T-cell (primary cell): ENCODE measurements around the gene SLC25A13. TPM values are rescaled to one million over a fixed set of nuclear protein-coding genes. Genes with fewer than 3 reads are reported as not detected.

Source experiments
- ATAC-seq, 4 experiments: fragments of 200-7000 bp in 3 of 4; fragments of 150-1000 bp in 1 of 4; cut with Tn5 transposase; replicated peaks in 1 of 4; 1 replicate in 3 of 4; 2 replicates in 1 of 4; pipeline ENCODE4 v1.10.0; 2021; ENCODE audit warnings: moderate library complexity in 3 of 4, mild to moderate bottlenecking in 2 of 4, moderate number of reproducible peaks in 1 of 4
- CTCF ChIA-PET, 2 donors: fragments of 300-600 bp; sonication (Branson Sonifier 250); formaldehyde crosslinking; loops; one replicate each; lab custom pipeline; 2022; ENCODE audit warnings: antibody characterized with exemption in 2 of 2; lab: Charles Lee
- POLR2A ChIA-PET, 2 donors: fragments of 300-600 bp; sonication (Branson Sonifier 250); formaldehyde crosslinking; loops; one replicate each; lab custom pipeline; 2022; ENCODE audit warnings: antibody characterized with exemption in 2 of 2; lab: Charles Lee
- DNase-seq, 35 experiments: peaks; one replicate each; pipeline versions ENCODE4 v3.0.0 to v3.0.0-alpha.2; 2013 to 2023
- H3K27ac ChIP-seq: one replicate; pipeline ENCODE4 v1.5.1; 2013; ENCODE audit warnings: low read length
- H3K27me3 ChIP-seq, 2 experiments: replicated peaks in 1 of 2; 1 replicate in 1 of 2; 2 replicates in 1 of 2; pipeline versions ENCODE4 v1.6.1 to v1.7.0; 2013; ENCODE audit warnings: low read length in 1 of 2, mixed read lengths in 1 of 2; ENCODE audit not compliant: control insufficient read depth in 2 of 2, insufficient read depth in 2 of 2; ENCODE audit errors: extremely low read depth in 1 of 2
- H3K36me3 ChIP-seq, 2 donors: 1 replicate in 1 of 2; 2 replicates in 1 of 2; pipeline versions ENCODE4 v1.6.1 to v1.7.0; 2013; ENCODE audit warnings: low read length in 1 of 2; ENCODE audit not compliant: control insufficient read depth in 2 of 2, insufficient read depth in 1 of 2; ENCODE audit errors: extremely low read depth in 1 of 2
- H3K4me1 ChIP-seq, 2 experiments: 1 replicate in 1 of 2; 2 replicates in 1 of 2; pipeline versions ENCODE4 v1.6.1 to v1.7.0; 2013; ENCODE audit warnings: low read length in 2 of 2, mixed read lengths in 1 of 2; ENCODE audit not compliant: insufficient read depth in 2 of 2, control insufficient read depth in 1 of 2; ENCODE audit errors: extremely low read depth in 1 of 2
- H3K4me3 ChIP-seq, 2 donors: 1 replicate in 1 of 2; 2 replicates in 1 of 2; pipeline versions ENCODE4 v1.5.1 to v1.7.0; 2013; ENCODE audit warnings: mild to moderate bottlenecking in 2 of 2, low read length in 1 of 2, moderate library complexity in 1 of 2; ENCODE audit not compliant: control insufficient read depth in 1 of 2; ENCODE audit errors: extremely low read depth in 1 of 2
- H3K9me3 ChIP-seq: 2 replicates; pipeline ENCODE4 v1.7.0; 2013
- H3K27ac Mint-ChIP-seq, 2 donors: one replicate each; pipeline ENCODE4 v1.8.0; 2020 to 2021; ENCODE audit warnings: mild to moderate bottlenecking in 2 of 2, mixed read lengths in 2 of 2
- H3K27me3 Mint-ChIP-seq, 2 donors: one replicate each; pipeline ENCODE4 v1.8.0; 2021 to 2022; ENCODE audit warnings: mixed read lengths in 2 of 2
- H3K36me3 Mint-ChIP-seq: one replicate; pipeline ENCODE4 v1.8.0; 2021; ENCODE audit warnings: mixed read lengths
- H3K4me1 Mint-ChIP-seq, 3 donors: one replicate each; pipeline ENCODE4 v1.8.0; 2020 to 2022; ENCODE audit warnings: mixed read lengths in 3 of 3, mild to moderate bottlenecking in 1 of 3
- H3K4me3 Mint-ChIP-seq, 3 donors: one replicate each; pipeline ENCODE4 v1.8.0; 2020 to 2022; ENCODE audit warnings: mild to moderate bottlenecking in 3 of 3, mixed read lengths in 3 of 3, moderate library complexity in 3 of 3
- H3K9me3 Mint-ChIP-seq, 3 donors: one replicate each; pipeline ENCODE4 v1.8.0; 2020 to 2022; ENCODE audit warnings: mixed read lengths in 3 of 3
- WGBS: methylation state at CpG from one replicate; pipeline ENCODE4 v1.1.5; 2013; ENCODE audit warnings: missing lambda C conversion rate; ENCODE audit not compliant: insufficient coverage; 5-methylcytosine and 5-hydroxymethylcytosine counted together
- total RNA-seq, 35 experiments: library from RNA in 6 of 35; stranded (reverse) in 6 of 35; fragments of 120-200 nt in 1 of 35; gene quantifications; one replicate each; pipeline versions ENCODE4 v1.2.1 to v1.2.4 and lab custom pipeline; 2013 to 2026

SLC25A13 gene
- total RNA-seq, 5 donors from 2014 or later (not counting 1 experiment from before 2014, with no cell fraction given), result 8.1 to 19.1 (median 10.9) TPM

GRCh38 chr7:96198047-96198636 lies 123.8 kb downstream of the SLC25A13 start:
- no peak for DNase-seq
- Mint-ChIP-seq H3K4me1 (no peaks in the 10 kb centered on the region), H3K27ac (no peak overlapping the region), H3K9me3 (no peaks in the 10 kb centered on the region), H3K4me3 (no peak overlapping the region), H3K27me3 (no peaks in the 10 kb centered on the region), H3K36me3 (peaks cover 46% of the 10 kb centered on the region)
- no peak overlapping the region for H3K4me3 ChIP-seq
- H3K4me1 ChIP-seq, result no peaks in the 10 kb centered on the region
- POLR2A ChIA-PET, result no interaction called here
- H3K9me3 ChIP-seq, result no peaks in the 10 kb centered on the region
- H3K27me3 ChIP-seq, result no peaks in the 10 kb centered on the region
- no peak overlapping the region for H3K27ac ChIP-seq
- no peak for ATAC-seq
- H3K36me3 ChIP-seq, result peaks cover 0 to 2% of the 10 kb centered on the region in 2 donors
- WGBS, result no CpG with 5 or more reads among the region's 3 CpGs
- CTCF ChIA-PET, result no interaction called here

- 100% methylated on average over 3 of the region's 4 CpGs for WGBS
- no peaks in the 10 kb centered on the region for H3K27me3 Mint-ChIP-seq
Observed at GRCh38 chr7:96196676-96197075, 125.2 kb downstream of the SLC25A13 start.

GRCh38 chr7:96189129-96189820 lies 132.6 kb downstream of the SLC25A13 start:
- H3K4me3 ChIP-seq, result no peak overlapping the region
- no peak for ATAC-seq
- no peaks in the 10 kb centered on the region for H3K27me3 Mint-ChIP-seq
- no peak overlapping the region for H3K4me3 Mint-ChIP-seq
- H3K4me1 Mint-ChIP-seq, result no peaks in the 10 kb centered on the region
- 100% methylated on average over 2 of the region's 4 CpGs for WGBS
- H3K36me3 Mint-ChIP-seq, result peaks cover 56% of the 10 kb centered on the region
- no peaks in the 10 kb centered on the region for H3K9me3 ChIP-seq
- H3K27me3 ChIP-seq, result no peaks in the 10 kb centered on the region
- no peak overlapping the region for H3K27ac Mint-ChIP-seq
- no peak overlapping the region for H3K27ac ChIP-seq
- POLR2A ChIA-PET, result interaction anchor here in 1 of 2 donors (0.6 kb wide), 1 partner anchor 42 kb away, joined by 4 read pairs; no protein-coding TSS in a partner anchor
- no peaks in the 10 kb centered on the region for H3K4me1 ChIP-seq
- H3K36me3 ChIP-seq, result peaks cover 8 to 25% of the 10 kb centered on the region in 2 donors
- DNase-seq, result no peak
- CTCF ChIA-PET, result interaction anchor here in 1 of 2 donors (0.6 kb wide), 1 partner anchor 126 kb away, joined by 3 read pairs; no protein-coding TSS in a partner anchor
- H3K9me3 Mint-ChIP-seq, result no peaks in the 10 kb centered on the region

More at GRCh38 chr7:96196676-96197075, 125.2 kb downstream of the SLC25A13 start:
- Mint-ChIP-seq H3K4me3 (no peak overlapping the region), H3K9me3 (no peaks in the 10 kb centered on the region), H3K27ac (no peak overlapping the region), H3K36me3 (peaks cover 53% of the 10 kb centered on the region), H3K4me1 (no peaks in the 10 kb centered on the region)
- peaks cover 8 to 13% of the 10 kb centered on the region in 2 donors for H3K36me3 ChIP-seq
- no peak overlapping the region for H3K27ac ChIP-seq
- no peaks in the 10 kb centered on the region for H3K27me3 ChIP-seq
- ChIA-PET POLR2A (no interaction called here), CTCF (no interaction called here)
- no peaks in the 10 kb centered on the region for H3K4me1 ChIP-seq
- H3K9me3 ChIP-seq, result no peaks in the 10 kb centered on the region
- no peak for ATAC-seq
- DNase-seq, result no peak
- H3K4me3 ChIP-seq, result no peak overlapping the region

- H3K36me3 Mint-ChIP-seq, result peaks cover 57% of the 10 kb centered on the region
- H3K9me3 Mint-ChIP-seq, result no peaks in the 10 kb centered on the region
- H3K4me1 Mint-ChIP-seq, result no peaks in the 10 kb centered on the region
Observed at GRCh38 chr7:96188591-96188991, 133.3 kb downstream of the SLC25A13 start.

GRCh38 chr7:96188174-96188581 lies 133.7 kb downstream of the SLC25A13 start:
- ATAC-seq (no peak), DNase-seq (no peak)
- Mint-ChIP-seq H3K4me1 (no peaks in the 10 kb centered on the region), H3K27ac (no peak overlapping the region), H3K36me3 (peaks cover 59% of the 10 kb centered on the region), H3K4me3 (no peak overlapping the region), H3K9me3 (no peaks in the 10 kb centered on the region), H3K27me3 (no peaks in the 10 kb centered on the region)
- Histone ChIP-seq H3K36me3 (peaks cover 8 to 34% of the 10 kb centered on the region in 2 donors), H3K9me3 (no peaks in the 10 kb centered on the region), H3K27me3 (no peaks in the 10 kb centered on the region), H3K4me1 (no peaks in the 10 kb centered on the region), H3K4me3 (no peak overlapping the region), H3K27ac (no peak overlapping the region)
- 50% methylated on average over 4 of the region's 8 CpGs for WGBS
- CTCF ChIA-PET, result no interaction called here
- POLR2A ChIA-PET, result no interaction called here

More at GRCh38 chr7:96188591-96188991, 133.3 kb downstream of the SLC25A13 start:
- Histone ChIP-seq H3K9me3 (no peaks in the 10 kb centered on the region), H3K4me1 (no peaks in the 10 kb centered on the region), H3K4me3 (no peak overlapping the region), H3K27me3 (no peaks in the 10 kb centered on the region), H3K27ac (no peak overlapping the region), H3K36me3 (peaks cover 8 to 32% of the 10 kb centered on the region in 2 donors)
- Mint-ChIP-seq H3K27me3 (no peaks in the 10 kb centered on the region), H3K27ac (no peak overlapping the region), H3K4me3 (no peak overlapping the region)
- ATAC-seq (no peak), DNase-seq (no peak)
- POLR2A ChIA-PET, result no interaction called here
- 97% methylated on average over 6 of the region's 8 CpGs for WGBS
- CTCF ChIA-PET, result no interaction called here

GRCh38 chr7:96187735-96188134 lies 134.2 kb downstream of the SLC25A13 start:
- no peaks in the 10 kb centered on the region for H3K9me3 ChIP-seq
- WGBS, result 85% methylated on average over 3 of the region's 6 CpGs
- H3K27me3 ChIP-seq, result no peaks in the 10 kb centered on the region
- Mint-ChIP-seq H3K27me3 (no peaks in the 10 kb centered on the region), H3K4me1 (no peaks in the 10 kb centered on the region), H3K36me3 (peaks cover 60% of the 10 kb centered on the region), H3K27ac (no peak overlapping the region), H3K9me3 (no peaks in the 10 kb centered on the region), H3K4me3 (no peak overlapping the region)
- ChIA-PET POLR2A (no interaction called here), CTCF (no interaction called here)
- H3K4me3 ChIP-seq, result no peak overlapping the region
- peaks cover 8 to 34% of the 10 kb centered on the region in 2 donors for H3K36me3 ChIP-seq
- ATAC-seq (no peak), DNase-seq (no peak)
- no peak overlapping the region for H3K27ac ChIP-seq
- H3K4me1 ChIP-seq, result no peaks in the 10 kb centered on the region
